Measurements from ENCODE around the gene C12orf54. TPM values are rescaled to one million over a fixed set of nuclear protein-coding genes. Genes with fewer than 3 reads are reported as not detected.
"Not testable (repeated sequence)": the region's sequence is repeated elsewhere in the genome, so short reads cannot be mapped to it uniquely, and the experiment has no call there.

The C12orf54 gene
- total RNA-seq, result 1 to 10 TPM in 2 of 4 donors, under 1 TPM in 1, not detected in 1; 0.99 to 2.0 (median 1.5) TPM

- H3K4me3 ChIP-seq, result no peak within 1 kb of the TSS
- TF ChIP-seq POLR2A (IDR thresholded peaks at IDR 0.05) (no peak), CTCF (IDR thresholded peaks at IDR 0.05) (no peak)
- WGBS, 2 donors, result 75 to 91% methylated on average over 2 of the region's 2 CpGs
- no peaks in the 10 kb centered on the region for H3K9me3 ChIP-seq
- H3K36me3 ChIP-seq, result no peaks in the 10 kb centered on the region
- no peak within 1 kb of the TSS for H3K27ac ChIP-seq
- peaks cover 0 to 22% (median 6%) of the 10 kb centered on the region in 3 donors for H3K4me1 ChIP-seq
- intact Hi-C loops (cut with DNase I), result no loop called here
- no peak for DNase-seq
- no peaks in the 10 kb centered on the region for H3K27me3 ChIP-seq
These were observed at the start of gene C12orf54 for GRCh38 chr12:48482198-48482597. C12orf54 (plus strand) TSS chr12:48482498; CDS start chr12:48483297, 799 bp downstream.

GRCh38 chr12:48434016-48434415 lies 48.3 kb upstream of the C12orf54 start:
- H3K9me3 ChIP-seq; H3K27ac ChIP-seq; H3K4me3 ChIP-seq; H3K36me3 ChIP-seq; H3K4me1 ChIP-seq; H3K27me3 ChIP-seq; intact Hi-C loops (cut with DNase I); DNase-seq: not testable (repeated sequence)
- 88% methylated on average over 4 of the region's 10 CpGs; no CpG with 5 or more reads in 1 of the 2 donors for WGBS, 2 donors

- TF ChIP-seq POLR2A (IDR thresholded peaks at IDR 0.05), result no peak
- no peak for TF ChIP-seq CTCF (IDR thresholded peaks at IDR 0.05)
- Histone ChIP-seq H3K4me3 (no peak overlapping the region), H3K27ac (no peak overlapping the region), H3K4me1 (peaks cover 0 to 2% (median 1%) of the 10 kb centered on the region in 3 donors), H3K36me3 (no peaks in the 10 kb centered on the region), H3K9me3 (no peaks in the 10 kb centered on the region), H3K27me3 (no peaks in the 10 kb centered on the region)
- DNase-seq, result no peak
- WGBS, 2 donors, result 77 to 78% methylated on average over 7 of the region's 7 CpGs
- intact Hi-C loops (cut with DNase I), result no loop called here
These were observed 41.2 kb upstream of the C12orf54 start for GRCh38 chr12:48441069-48441468.

GRCh38 chr12:48442179-48442847 lies 40.0 kb upstream of the C12orf54 start:
- H3K9me3 ChIP-seq, result no peaks in the 10 kb centered on the region
- no peak for DNase-seq
- peaks cover 0 to 6% (median 5%) of the 10 kb centered on the region in 3 donors for H3K4me1 ChIP-seq
- TF ChIP-seq POLR2A (IDR thresholded peaks at IDR 0.05) (no peak), CTCF (IDR thresholded peaks at IDR 0.05) (no peak)
- no peaks in the 10 kb centered on the region for H3K27me3 ChIP-seq
- intact Hi-C loops (cut with DNase I), result no loop called here
- H3K27ac ChIP-seq, result no peak overlapping the region
- H3K4me3 ChIP-seq, result no peak overlapping the region
- H3K36me3 ChIP-seq, result no peaks in the 10 kb centered on the region
- 82 to 88% methylated on average over 3 of the region's 3 CpGs for WGBS, 2 donors

GRCh38 chr12:48445538-48445937 lies 36.8 kb upstream of the C12orf54 start:
- DNase-seq, result no peak
- Histone ChIP-seq H3K9me3 (no peaks in the 10 kb centered on the region), H3K4me1 (peaks cover 0 to 6% (median 5%) of the 10 kb centered on the region in 3 donors), H3K4me3 (no peak overlapping the region), H3K27ac (no peak overlapping the region), H3K27me3 (no peaks in the 10 kb centered on the region), H3K36me3 (no peaks in the 10 kb centered on the region)
- no peak for TF ChIP-seq POLR2A (IDR thresholded peaks at IDR 0.05)
- no peak for TF ChIP-seq CTCF (IDR thresholded peaks at IDR 0.05)
- WGBS, 2 donors, result 50 to 61% methylated on average over 2 to 3 of the region's 3 CpGs
- intact Hi-C loops (cut with DNase I), result no loop called here

Measured in esophagus squamous epithelium (tissue), 5 donors.